Left cardiac atrium (tissue), 4 donors: ENCODE measurements around the gene ARPC4. TPM values are rescaled to one million over a fixed set of nuclear protein-coding genes. Genes with fewer than 3 reads are reported as not detected.

Experiments
- ATAC-seq, 2 donors: fragments of 200-7000 bp; cut with Tn5 transposase; one replicate each; pipeline ENCODE4 v1.9.1; 2020; ENCODE audit warnings: mild to moderate bottlenecking in 2 of 2, moderate library complexity in 2 of 2
- DNase-seq: peaks from one replicate; pipeline ENCODE4 v3.0.0-alpha.2; 2020
- intact Hi-C, 2 donors: fragments of 100-400 bp; cut with DNase I; formaldehyde crosslinking; loops; one replicate each; pipeline versions ENCODE4 v1.14.1 to v1.15.1; 2022 to 2023
- total RNA-seq, 2 donors: library from RNA; stranded (reverse); fragmentation: NEBNext Ultra II Directional; extraction: Animal tissue kit (Norgen Biotek cat#: 25700); gene quantifications; one replicate each; pipeline ENCODE4 v1.2.1, GENCODE V29; 2021
- donor health status: DM: no; HTN: yes; CAD: no.
- donor health status: DM: no; HTN: yes; CAD: no; lungs with severe emphysema.
- donor health status: DM: yes; HTN: yes; CAD: no.
- donor health status: Dilated cardiomyopathy.

ARPC4 gene
- total RNA-seq, 2 donors from 2014 or later = 80.8 to 96.2 TPM

DNA sequence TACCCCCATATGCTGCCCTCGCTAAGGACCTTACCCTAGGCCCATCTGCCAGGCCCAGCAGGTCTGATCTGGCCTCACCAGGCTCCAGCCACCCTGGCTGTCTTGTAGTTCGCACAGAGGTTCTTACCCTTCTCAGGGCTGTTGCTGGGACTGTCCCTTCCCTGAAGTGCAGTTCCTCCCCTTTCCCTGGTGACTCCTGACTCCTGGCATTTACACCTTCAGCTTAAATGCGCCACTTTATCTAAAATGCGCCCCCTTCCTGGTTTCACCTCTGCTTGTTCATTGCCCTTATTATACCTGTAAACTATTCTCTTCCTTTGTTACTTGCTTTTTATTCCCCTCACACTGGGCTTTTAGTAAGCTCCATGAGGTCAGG is 16.3 kb downstream of the ARPC4 start:
- DNase-seq (no peak), ATAC-seq (peak in 1 of 2 donors; percentile 4)
- intact Hi-C loops = loop anchor here in 1 of 2 donors (10.0 kb wide), 1 partner anchor 74 kb away; the partner anchor contains the start of gene BRPF1

DNA sequence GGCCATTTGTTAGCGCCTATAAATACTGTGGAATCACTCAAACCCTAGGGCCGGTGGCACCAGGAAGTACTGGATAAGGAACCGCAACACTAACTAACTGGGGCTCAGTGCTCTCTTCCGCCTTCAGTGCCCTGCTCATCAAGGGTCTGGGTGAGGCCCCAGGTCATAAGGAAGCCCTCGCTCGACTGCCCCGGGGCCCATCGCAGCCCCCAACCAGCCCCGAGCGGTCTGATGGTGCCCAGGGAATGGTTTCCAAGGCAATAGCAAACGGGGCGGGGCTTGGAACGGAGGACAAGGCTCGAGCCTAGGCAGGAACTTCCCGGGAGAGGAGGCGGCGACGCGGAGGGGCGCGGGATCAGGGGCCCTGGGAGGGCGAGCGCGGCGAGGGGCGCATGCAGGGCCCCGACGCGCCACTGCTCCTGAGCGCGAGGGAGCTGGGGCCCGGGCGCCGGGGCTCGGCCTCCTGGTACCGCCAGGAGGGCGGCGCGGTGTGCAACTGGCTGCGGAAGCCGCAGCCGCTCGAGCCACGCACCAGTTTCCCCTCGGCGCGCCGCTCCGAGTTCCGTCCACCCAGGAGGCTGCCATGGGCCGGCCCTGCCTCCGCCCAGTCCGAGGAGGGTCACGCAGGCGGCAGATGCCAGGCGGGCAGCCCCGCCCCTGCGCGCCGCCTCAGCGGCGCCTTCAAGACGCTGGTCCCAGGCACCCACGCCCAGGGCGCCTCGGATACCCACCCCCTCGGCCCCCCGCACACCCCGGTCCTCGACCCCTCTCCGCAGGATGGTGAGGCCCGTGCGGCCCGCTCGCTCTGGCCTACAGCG is 16.9 kb downstream of the ARPC4 start, which contains the start of gene TTLL3:
Gene TTLL3 (plus strand): TSS at position 648 of the 818 bp plus-strand sequence. CDS start 400 bp downstream, outside the sequence.
- intact Hi-C loops = loop anchor here in 1 of 2 donors (10.0 kb wide), 1 partner anchor 75 kb away; the partner anchor contains the start of gene BRPF1
- peak; percentile 86 for DNase-seq
- peak; percentile 92 to 93 for ATAC-seq

DNA sequence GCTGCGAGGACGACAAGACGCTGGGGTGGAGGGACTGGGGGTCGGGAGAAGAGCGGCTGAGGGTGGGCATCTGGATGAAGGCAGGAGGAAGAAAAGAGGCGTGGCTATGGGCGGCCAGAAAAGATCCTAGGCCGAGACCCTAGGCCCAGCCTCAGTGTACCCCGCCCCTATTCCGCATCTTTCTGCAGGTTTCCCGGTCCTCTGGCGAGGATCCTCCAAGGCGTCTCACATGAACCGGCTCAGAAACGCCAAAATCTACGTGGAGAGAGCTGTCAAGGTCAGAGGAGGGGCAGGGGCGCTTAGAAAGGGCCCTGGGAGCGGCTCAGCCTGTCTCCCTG is 17.5 kb downstream of the ARPC4 start:
- ATAC-seq (peak; percentile 14 to 23), DNase-seq (no peak)
- intact Hi-C loops = no loop called here

DNA sequence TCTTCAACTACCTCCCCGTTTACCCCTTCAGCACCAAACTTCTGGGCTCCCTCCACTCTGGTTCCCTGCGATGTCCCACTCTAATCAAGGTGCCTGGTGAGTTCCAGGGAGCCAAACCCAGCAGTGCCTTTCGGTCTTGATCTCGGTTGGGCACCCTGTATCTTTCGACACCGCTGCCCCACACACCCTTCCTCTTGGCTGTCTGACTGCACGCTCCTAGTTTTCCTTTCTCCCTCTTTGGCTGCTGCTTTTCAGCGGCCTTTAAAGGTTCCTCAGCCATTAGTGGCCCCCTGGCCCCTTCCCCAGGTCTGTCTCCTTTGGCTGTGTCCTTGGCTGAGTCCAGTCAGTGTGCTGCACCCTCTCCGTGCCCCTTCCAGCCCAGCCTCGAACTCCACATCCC is 18.0 kb downstream of the ARPC4 start:
- intact Hi-C loops = no loop called here

DNA sequence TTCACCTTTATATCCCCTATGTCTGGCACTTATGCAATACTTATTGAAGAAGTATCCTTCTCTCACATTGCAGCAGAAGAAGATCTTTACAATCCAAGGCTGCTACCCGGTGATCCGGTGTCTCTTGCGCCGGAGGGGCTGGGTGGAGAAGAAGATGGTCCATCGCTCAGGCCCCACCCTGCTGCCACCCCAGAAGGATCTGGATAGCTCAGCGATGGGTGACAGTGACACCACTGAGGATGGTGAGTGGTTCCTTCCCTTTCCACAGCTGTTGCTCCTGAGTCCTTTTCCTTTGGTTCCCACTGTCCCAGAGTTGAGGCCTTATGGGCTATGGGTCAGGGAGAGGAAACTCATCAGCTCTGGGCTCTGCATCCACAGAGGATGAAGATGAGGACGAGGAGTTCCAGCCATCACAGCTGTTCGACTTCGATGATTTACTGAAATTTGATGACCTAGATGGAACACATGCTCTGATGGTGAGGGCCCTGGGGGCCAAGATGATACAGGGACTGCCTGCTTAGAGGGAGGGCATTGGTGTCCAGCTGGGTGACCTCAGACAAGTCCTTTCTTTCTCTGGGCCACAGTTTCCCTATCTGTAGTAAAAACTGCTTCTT is 20.1 kb downstream of the ARPC4 start:
- ATAC-seq = no peak
- intact Hi-C loops = no loop called here
- DNase-seq = no peak

More for the DNA sequence above, 18.0 kb downstream of the ARPC4 start:
- ATAC-seq (peak; percentile 3 to 18), DNase-seq (no peak)

DNA sequence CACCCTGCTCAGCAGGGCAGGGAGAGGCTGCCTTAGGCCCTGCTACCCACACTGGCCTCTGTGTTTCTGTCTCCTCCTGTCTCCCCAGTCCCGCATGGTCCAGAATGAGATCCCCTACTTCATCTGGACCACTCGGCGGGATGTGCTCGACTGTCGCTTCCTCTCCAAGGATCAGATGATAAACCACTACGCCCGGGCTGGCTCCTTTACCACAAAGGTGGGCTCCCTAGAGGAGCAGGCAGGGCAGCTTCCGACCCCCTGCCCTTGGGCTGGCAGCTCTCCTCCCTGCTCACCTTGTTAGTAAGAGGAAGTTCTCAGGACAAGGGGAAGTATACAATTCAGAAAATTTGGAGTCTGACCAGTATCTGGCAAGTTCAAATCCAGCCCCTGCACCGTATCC is 23.1 kb downstream of the ARPC4 start:
- no peak for DNase-seq
- ATAC-seq = no peak
- intact Hi-C loops = no loop called here

DNA sequence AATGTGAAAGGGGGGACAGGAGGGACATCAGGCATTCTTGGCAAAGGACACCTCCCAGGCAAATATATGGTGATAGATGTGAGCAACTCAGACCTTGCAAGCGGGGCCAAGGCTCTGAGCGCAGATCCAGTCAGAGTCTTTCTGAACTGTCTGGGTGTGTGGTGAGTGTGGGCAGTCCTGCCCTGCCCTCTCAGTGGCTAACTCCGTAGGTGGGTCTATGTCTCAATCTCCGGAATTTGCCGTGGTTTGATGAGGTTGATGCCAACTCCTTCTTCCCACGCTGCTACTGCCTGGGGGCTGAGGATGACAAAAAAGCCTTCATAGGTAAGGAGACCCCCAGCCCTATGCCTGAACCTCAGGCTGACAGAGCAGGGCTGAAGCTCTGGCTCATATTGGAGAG is 24.6 kb downstream of the ARPC4 start:
- ATAC-seq (no peak), DNase-seq (no peak)
- intact Hi-C loops = no loop called here

DNA sequence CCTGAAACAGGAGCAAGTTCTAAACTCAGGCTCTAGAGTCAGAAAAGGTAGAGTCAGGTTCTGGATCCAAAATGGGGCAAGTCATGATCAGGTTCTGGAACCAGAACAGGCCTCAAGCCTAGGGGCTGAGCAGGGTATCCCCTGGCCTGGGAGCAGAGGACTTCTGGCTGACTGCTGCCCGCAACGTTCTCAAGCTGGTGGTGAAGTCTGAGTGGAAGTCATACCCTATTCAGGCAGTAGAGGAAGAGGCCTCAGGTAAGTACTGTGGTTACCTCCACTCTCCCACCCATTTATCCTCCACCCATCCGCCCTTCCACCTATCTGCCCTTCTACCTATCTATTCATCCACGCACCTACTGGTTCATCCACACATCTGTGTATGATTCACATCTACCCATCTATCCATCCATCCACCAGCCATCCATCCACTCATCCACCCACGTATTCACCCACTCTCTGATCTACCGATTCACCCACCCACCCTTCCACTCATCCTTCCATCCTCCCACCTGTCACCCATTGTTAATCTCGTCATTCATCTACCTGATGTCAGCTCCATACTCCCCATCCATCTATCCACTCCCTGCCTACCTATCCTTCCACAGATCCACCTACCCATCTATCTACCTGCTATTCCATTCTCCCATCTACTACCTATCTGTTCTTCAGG is 25.9 kb downstream of the ARPC4 start:
- ATAC-seq = no peak
- intact Hi-C loops = no loop called here
- no peak for DNase-seq

DNA sequence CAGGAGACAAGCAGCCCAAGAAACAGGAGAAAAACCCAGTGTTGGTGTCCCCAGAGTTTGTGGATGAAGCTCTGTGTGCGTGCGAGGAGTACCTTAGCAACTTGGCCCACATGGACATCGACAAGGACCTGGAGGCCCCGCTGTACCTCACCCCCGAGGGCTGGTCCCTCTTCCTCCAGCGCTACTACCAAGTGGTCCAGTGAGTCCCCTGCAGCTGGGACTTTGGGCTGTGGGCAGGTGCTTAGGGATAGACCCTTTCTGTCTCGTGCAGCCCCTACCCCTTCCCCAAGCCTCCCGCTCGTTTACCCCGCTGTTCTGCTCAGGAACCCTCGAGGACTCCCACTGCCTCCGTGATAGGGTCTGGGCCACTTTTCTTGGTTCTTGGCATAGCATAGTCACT is 27.7 kb downstream of the ARPC4 start:
- intact Hi-C loops = no loop called here
- no peak for DNase-seq
- no peak for ATAC-seq

DNA sequence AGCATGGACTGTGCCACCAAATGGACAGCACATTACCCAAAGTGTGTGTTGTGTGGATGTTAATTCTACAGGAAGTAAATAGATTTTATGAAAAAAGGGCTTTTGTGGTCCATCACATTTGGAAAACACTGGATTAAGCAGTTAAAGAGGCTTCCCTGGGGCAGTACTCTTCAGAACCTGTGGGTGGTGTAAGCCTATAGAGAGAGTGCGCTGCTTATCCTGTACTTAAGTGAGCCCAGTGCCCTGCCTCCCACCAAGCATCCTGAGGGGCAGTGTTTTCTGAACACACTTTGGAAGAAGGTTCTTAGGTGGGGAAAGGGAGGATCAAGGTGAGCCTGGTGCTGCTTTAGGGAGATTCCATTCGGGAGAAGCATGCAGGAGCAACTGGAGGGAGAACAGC is 28.1 kb downstream of the ARPC4 start:
- intact Hi-C loops = no loop called here
- no peak for ATAC-seq
- DNase-seq = no peak

DNA sequence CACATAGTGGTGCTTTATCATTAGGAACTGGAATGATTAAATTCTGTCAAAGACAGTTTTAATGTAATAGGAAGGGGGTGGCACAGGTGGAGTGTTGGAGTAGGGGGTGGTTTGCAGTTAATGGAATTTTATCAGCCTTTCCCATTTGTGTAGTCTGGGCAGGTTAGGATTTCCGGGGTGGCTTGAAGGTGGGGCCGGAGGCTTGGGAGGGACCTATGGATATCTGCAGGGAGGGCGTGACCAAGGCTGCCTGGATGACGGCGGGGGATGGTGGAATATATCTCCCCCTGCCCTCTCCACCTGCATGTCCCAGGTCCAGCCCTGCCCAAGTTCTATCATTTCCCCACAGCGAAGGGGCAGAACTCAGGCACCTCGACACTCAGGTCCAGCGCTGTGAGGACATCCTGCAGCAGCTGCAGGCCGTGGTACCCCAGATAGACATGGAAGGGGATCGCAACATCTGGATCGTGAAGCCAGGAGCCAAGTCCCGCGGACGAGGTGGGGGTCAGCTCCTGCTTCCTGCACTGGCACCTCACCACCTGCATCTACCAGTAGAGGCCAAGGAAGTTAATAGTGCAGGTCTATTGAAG is 32.7 kb downstream of the ARPC4 start:
- intact Hi-C loops = no loop called here
- ATAC-seq (no peak), DNase-seq (no peak)

DNA sequence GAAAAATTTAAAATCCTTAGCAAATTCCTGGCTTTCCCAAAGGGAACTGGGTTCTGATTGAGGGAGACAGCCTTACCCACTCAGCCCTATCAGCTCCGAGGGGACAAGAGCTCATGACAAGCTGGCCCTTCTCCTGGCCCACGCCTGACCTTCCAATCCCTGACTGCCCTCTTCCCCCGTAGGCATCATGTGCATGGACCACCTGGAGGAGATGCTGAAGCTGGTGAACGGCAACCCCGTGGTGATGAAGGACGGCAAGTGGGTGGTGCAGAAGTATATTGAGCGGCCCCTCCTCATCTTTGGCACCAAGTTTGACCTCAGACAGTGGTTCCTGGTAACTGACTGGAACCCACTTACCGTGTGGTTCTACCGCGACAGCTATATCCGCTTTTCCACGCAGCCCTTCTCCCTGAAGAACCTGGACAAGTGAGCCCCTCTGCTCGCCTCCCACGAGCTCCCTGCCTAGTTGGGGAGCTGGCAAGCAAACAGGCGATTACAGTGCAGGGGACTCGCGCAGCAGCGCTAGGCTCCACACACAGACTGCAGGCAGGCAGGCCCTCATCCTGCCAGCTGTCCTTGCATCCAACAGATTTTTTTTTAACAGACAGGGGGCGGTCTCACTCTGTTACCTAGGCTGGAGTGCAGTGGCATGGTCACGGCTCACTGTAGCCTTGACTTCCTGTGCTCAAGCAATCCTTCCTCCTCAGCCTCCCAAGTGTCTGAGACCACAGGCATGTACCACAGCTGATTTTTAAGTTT is 34.1 kb downstream of the ARPC4 start:
- DNase-seq (no peak), ATAC-seq (peak in 1 of 2 donors; percentile 22)
- intact Hi-C loops = no loop called here

DNA sequence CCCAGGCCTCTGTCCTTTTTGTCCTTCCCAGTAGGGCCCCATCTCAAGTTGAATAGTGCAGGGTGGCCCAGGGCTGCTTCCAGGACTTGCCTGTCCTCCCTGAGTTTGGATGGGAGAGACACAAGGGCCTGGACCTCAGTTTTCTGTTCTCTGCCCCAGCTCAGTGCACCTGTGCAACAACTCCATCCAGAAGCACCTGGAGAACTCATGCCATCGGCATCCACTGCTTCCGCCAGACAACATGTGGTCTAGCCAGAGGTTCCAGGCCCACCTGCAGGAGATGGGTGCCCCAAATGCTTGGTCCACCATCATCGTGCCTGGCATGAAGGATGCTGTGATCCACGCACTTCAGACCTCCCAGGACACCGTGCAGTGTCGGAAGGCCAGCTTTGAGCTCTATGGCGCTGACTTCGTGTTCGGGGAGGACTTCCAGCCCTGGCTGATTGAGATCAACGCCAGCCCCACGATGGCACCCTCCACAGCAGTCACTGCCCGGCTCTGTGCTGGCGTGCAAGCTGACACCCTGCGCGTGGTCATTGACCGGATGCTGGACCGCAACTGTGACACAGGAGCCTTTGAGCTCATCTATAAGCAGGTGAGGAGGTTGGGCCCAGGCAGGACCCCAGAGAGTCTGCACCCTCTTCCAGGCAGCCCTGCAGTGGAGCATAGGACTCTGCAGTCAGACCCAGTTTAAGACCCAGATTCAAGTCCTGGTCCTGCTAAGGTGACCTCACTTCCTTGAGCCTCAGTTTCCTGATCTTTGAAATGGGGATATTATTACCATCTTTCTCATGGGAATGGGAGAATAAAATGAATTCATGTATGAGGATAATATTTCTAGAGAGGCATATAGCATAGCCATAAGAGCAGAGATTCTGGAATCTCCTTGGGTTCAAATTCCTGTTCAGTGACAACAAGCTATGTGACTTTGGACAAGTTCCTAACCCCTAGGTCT is 36.2 kb downstream of the ARPC4 start:
- no peak for DNase-seq
- no peak for ATAC-seq
- intact Hi-C loops = no loop called here

DNA sequence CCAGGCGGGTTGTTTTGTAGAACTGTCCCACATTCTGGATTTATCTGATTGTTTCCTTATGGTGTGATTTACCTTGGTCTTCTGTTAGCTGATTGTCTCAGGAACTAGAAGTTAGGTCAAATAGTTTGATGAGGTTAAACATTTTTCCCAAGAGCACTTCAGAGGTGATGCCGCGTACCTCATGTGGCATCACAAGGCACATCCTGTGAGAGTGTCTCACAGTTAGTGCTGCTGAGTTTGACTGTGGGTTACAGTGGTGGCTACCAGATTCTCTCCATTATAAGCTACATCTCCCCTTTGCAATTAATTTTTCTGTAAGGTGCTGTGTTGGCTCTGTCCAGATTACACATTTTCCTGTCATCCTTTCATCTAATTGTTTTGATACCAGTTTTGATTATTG is 38.4 kb downstream of the ARPC4 start:
- intact Hi-C loops = no loop called here
- ATAC-seq (no peak), DNase-seq (no peak)

DNA sequence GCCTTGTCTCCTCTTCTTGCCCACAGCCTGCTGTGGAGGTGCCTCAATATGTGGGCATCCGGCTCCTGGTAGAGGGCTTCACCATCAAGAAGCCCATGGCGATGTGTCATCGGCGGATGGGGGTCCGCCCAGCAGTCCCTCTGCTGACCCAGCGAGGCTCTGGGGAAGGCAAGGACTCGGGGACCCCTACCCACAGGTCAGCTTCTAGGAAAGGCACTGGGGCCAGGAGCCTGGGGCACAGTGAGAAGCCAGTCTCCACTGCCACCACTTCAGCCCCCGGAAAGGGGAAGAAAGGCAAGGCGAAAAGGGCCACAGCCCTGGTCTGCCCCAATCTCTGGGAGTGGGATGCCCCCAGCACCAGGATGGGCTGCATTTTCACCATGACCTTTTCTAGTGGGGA is 40.2 kb downstream of the ARPC4 start:
- intact Hi-C loops = no loop called here
- no peak for DNase-seq
- no peak for ATAC-seq

DNA sequence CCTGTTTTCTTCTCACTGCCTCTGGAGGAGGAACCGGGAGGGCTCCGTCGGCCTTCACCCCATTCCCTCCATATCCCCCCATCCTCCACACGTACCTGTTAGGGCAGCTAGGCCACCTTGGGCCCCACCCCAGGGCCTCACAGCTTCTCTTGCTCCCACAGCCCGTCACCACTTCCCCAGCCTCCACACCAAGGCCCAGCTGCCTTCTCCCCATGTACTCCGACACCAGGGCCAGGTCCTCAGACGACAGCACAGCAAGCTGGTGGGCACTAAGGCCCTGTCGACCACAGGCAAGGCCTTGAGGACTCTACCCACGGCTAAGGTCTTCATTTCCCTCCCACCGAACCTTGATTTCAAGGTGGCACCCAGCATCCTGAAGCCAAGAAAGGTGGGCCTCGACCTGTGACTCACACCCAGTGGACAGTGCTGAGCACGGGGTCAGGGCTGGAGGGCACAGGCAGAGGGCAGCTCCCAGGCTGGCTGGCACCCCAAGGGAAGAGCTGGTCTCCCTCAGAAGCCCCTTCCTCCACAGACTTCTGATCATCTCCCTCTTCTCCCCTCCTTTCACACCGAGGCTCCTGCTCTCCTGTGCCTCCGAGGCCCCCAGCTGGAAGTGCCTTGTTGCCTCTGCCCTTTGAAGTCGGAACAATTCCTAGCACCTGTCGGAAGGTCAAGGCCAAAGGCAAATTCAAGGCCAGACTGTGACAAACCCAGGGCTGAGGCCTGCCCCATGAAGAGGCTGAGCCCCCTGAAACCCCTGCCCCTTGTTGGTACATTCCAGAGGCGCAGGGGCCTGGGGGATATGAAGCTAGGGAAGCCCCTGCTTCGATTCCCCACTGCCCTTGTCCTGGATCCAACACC is 41.9 kb downstream of the ARPC4 start:
- ATAC-seq (no peak), DNase-seq (no peak)
- intact Hi-C loops = no loop called here
